LNCaP clone FGC (cell line): ENCODE data around the gene AFF1.
"Not testable (repeated sequence)": the region's sequence is repeated elsewhere in the genome, so short reads cannot be mapped to it uniquely, and the experiment has no call there.

Experiments
- DNase-seq: peaks from one replicate; pipeline ENCODE4 v3.0.0-alpha.2; 2011; ENCODE audit warnings: low read depth
- H3K4me3 ChIP-seq: 2 replicates; pipeline ENCODE4 v1.5.1; 2011; ENCODE audit warnings: mild to moderate bottlenecking, low read depth, low read length, control low read depth
- TF ChIP-seq, protein P1 (sequence below): IDR thresholded peaks from 2 replicates; pipeline ENCODE4 v1.5.1; 2012; ENCODE audit warnings: mild to moderate bottlenecking; ENCODE audit not compliant: control insufficient read depth, insufficient read depth; ENCODE audit errors: extremely low read depth

The AFF1 gene

DNA sequence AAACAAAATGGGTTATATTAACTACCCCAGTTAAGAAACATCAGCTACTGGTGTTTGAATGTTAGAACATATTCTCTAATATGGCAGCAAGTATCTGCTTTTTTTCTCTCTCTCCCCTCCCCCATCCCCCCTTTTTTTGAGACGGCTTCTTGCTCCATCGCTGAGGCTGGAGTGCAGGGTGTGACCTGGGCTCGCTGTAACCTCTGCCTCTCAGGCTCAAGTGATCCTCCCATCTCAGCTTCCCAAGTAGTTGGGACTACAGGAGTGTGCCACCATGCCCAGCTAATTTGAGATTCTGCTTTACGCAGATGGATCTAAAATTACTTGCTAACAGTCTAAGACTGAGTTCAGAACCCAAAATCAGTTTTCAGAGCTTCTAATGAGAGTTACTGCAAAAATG, 101.9 kb downstream of the AFF1 start:
- DNase-seq = no peak

DNA sequence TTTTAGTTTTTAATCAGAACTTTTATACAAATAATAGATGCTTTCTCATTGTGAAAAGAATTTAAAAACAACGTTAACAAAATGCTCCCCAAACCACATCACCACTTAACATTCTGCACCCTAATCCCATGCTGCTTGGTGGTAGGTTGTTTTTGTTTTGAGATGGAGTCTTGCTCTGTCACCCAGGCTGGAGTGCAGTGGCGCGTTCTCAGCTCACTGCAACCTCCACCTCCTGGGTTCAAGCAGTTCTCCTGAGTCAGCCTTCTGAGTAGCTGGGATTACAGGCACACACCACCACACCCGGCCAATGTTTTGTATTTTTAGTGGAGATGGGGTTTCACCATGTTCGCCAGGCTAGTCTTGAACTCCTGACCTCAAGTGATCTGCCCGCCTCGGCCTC, 102.4 kb downstream of the AFF1 start:
- not testable (repeated sequence) for DNase-seq, H3K4me3 ChIP-seq

More for the DNA sequence above, 101.9 kb downstream of the AFF1 start:
- TF ChIP-seq, protein P1, sequence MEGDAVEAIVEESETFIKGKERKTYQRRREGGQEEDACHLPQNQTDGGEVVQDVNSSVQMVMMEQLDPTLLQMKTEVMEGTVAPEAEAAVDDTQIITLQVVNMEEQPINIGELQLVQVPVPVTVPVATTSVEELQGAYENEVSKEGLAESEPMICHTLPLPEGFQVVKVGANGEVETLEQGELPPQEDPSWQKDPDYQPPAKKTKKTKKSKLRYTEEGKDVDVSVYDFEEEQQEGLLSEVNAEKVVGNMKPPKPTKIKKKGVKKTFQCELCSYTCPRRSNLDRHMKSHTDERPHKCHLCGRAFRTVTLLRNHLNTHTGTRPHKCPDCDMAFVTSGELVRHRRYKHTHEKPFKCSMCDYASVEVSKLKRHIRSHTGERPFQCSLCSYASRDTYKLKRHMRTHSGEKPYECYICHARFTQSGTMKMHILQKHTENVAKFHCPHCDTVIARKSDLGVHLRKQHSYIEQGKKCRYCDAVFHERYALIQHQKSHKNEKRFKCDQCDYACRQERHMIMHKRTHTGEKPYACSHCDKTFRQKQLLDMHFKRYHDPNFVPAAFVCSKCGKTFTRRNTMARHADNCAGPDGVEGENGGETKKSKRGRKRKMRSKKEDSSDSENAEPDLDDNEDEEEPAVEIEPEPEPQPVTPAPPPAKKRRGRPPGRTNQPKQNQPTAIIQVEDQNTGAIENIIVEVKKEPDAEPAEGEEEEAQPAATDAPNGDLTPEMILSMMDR = no peak
- H3K4me3 ChIP-seq = no peak overlapping the region

DNA sequence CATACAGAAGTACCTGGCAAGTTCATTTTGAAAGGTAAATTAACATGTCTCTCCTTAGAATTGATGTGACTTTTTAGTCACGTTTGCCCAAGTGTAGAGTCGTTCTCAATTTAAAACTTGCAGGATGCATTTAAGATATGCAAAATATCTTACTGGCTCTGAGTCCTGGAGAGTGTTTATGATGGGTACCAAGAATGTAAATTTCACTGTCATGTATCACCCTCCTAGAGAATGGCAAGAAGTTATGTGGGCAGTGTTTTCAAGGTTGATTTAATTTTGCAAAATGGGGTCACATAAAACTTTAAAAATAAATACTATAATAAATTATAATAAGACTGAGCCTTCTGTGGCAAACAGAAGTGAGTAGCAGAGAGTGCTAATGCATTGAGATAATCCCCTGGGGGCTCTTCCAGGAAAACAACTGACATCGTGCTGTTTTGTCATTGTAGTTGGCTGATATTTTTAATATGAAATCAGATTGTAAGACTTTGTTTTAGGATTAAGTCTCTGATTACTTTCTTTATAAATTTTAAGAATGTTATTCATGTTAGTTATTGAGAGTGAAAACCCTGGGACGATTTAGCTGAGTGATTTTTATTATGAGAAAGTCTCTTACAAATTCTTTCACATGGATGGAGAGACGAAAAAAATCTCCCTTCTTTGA, 103.0 kb downstream of the AFF1 start:
- TF ChIP-seq, protein P1 = no peak
- no peak for DNase-seq
- H3K4me3 ChIP-seq = no peak overlapping the region

DNA sequence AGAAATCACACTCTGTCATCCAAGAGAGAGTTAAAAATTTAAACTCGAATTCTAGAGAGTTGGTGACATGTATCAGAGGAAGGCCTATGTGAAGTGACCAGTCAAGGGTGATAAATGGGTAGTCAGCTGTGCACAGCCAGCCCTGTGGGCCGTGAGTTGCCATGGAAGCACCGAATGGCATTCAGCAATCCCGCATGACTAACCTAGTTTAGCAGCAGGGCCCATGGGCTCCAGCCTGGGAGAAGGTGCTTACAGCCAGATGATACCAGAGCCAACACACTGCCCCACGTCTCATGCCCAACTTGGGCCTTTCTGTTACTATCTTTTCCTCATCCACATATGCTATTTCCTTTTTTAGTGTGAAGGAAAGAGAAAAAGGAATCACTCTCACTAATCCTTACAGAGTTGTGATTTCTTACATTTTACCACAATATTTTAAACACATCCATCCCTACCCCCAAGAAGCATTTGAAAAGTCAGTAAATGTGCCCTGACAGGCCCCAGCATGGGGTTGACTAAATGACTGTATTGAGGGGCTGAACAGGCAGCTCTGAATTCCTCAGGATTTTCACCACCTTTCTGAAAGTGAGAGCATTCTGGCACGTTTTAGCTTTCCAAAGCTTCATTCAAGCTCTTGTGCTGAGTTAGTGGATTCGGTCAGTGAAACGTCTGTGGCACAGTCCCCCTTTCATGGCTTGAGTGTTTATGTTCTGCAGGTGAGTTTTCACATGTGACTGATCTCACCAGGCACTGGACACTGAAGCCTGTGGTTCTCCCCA, 104.2 kb downstream of the AFF1 start:
- TF ChIP-seq, protein P1 = no peak
- no peak overlapping the region for H3K4me3 ChIP-seq
- DNase-seq = no peak

DNA sequence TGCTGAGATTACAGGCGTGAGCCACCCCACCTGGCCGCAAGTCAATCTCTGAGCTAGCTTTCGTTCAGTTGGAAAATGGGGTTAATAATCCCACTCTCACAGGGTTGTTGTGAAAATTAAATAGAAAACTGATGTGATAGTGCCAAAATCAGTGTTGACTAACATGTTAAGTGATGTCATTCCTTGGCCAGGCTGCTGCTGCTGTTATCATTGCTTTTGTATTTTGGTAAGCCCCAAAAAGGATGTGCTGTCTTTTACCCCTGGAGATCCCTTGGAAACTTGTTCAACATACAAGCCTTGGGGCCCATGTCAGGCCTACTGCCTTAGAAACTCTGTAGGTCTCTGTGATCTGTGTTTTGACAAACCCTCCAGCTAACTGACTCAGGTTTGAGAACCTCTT, 106.3 kb downstream of the AFF1 start:
- no peak overlapping the region for H3K4me3 ChIP-seq
- no peak for DNase-seq
- TF ChIP-seq, protein P1 = no peak

DNA sequence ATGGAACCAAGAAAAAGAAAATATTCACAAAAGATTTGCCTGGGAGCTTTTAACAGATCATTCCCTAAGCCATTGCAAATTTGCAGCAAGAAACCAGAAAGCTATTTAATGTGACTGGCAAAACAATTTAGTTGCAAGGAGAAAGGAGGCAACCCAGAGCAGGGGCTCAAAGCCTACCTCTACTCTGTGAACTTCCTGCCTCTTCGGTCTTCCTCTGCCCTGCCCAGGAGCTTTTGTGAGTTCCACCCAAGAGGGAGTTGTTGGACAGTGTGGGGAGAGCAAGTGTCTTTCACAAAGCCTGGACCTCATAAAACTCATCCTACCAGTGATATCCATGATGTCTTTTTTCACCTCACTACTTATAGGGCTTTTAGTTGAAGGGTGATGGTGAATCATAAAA, 107.4 kb downstream of the AFF1 start:
- no peak for DNase-seq
- TF ChIP-seq, protein P1 = no peak
- no peak overlapping the region for H3K4me3 ChIP-seq

DNA sequence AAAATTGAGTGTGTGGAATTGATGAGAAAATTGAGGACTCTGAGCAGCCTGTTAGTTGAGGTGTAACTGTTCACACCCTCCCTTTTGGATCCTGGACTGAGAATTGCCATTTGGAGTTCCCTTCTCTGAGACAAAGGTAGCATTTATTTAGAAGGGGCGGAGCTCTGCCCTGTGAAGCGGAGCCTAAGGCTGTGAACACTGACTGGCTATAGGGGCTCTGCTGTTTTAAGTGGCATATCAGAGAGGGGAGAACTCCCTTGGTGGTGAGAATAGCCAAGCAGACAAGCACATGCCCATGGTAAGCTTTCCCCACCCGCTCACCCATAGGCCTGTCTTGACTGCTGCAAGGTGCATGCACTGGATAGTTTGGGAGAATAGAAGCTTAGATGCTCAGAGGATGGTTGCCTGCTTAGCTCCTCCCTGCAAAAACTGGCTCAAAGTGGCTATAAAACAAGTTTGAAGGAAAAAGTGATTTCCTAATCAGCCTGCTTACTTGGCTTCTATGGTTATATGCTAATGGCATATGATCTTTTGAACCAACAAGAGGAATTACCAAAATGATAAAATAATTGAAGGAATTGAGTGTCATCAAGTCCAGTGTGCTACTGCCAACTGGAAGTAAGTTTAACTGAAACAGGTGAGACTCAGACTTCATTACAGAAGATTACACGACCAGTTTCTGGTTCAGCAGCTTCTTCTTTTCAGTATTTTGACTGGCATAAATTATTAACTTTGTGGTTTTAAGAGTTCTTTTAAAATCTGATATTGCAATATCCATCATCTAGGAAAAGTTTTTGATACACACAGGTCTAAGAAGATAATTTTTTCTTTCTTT, 108.4 kb downstream of the AFF1 start:
- TF ChIP-seq, protein P1 = no peak
- no peak overlapping the region for H3K4me3 ChIP-seq
- no peak for DNase-seq
